ENCODE measurements around the gene TGFA. TPM values are rescaled to one million over a fixed set of nuclear protein-coding genes. Genes with fewer than 3 reads are reported as not detected.

The TGFA gene
- total and polyA plus RNA-seq, 4 donors = 1.1 to 2.9 (median 1.7) TPM

DNA sequence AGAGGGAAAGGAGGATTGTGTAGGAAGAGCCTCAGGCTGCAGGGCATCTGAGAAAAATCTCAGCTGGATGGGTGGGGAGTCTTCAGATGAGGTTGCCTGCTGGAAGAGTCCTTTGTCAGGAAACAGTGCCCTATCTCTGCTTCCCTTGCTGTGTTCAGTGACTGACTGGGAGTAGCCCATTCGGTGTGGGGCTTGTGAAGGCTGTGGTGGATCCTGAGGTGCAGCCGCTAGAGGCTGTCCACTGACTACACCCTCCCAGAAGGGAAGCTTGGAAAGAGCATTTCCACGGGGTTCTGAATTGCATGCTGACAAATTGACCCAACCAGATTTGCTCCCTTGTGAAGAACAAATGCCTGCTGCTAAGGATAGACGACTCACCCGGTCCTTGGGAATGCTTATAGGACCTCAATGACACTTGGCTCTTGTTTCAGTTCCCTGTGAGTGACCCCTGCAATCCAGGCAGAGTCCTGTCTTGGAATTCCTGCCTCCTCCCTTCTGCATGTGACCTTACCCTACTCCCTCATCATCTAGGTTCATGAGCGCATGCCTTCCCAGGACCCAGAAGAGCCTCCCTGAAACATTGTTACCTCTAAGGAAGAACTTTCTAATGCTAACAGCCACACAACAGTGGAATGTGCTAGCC is 142.0 kb downstream of the TGFA start:
- no peaks in the 10 kb centered on the region for H3K27me3 ChIP-seq (ENCODE audit: control insufficient read depth in 4 of 4, insufficient read depth in 4 of 4, low read length in 3 of 4)
- TF ChIP-seq, protein P1, sequence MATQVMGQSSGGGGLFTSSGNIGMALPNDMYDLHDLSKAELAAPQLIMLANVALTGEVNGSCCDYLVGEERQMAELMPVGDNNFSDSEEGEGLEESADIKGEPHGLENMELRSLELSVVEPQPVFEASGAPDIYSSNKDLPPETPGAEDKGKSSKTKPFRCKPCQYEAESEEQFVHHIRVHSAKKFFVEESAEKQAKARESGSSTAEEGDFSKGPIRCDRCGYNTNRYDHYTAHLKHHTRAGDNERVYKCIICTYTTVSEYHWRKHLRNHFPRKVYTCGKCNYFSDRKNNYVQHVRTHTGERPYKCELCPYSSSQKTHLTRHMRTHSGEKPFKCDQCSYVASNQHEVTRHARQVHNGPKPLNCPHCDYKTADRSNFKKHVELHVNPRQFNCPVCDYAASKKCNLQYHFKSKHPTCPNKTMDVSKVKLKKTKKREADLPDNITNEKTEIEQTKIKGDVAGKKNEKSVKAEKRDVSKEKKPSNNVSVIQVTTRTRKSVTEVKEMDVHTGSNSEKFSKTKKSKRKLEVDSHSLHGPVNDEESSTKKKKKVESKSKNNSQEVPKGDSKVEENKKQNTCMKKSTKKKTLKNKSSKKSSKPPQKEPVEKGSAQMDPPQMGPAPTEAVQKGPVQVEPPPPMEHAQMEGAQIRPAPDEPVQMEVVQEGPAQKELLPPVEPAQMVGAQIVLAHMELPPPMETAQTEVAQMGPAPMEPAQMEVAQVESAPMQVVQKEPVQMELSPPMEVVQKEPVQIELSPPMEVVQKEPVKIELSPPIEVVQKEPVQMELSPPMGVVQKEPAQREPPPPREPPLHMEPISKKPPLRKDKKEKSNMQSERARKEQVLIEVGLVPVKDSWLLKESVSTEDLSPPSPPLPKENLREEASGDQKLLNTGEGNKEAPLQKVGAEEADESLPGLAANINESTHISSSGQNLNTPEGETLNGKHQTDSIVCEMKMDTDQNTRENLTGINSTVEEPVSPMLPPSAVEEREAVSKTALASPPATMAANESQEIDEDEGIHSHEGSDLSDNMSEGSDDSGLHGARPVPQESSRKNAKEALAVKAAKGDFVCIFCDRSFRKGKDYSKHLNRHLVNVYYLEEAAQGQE (IDR thresholded peaks at IDR 0.05) = no peak
- TF ChIP-seq TAF1 (conservative IDR thresholded peaks at IDR 0.05) (no peak), JUND (IDR thresholded peaks at IDR 0.05) (no peak), RXRA (IDR thresholded peaks at IDR 0.05) (no peak), HNF4A (conservative IDR thresholded peaks at IDR 0.05) (no peak), GABPA (IDR thresholded peaks at IDR 0.05 in 1 of 2, conservative IDR thresholded peaks at IDR 0.05 in 1 of 2) (no peak)
- no peak for DNase-seq (ENCODE audit: low spot score)
- H3K9ac ChIP-seq (ENCODE audit: low read depth in 1 of 2, low read length in 2 of 2) = no peak overlapping the region
- no peaks in the 10 kb centered on the region for H3K36me3 ChIP-seq (ENCODE audit: control insufficient read depth in 4 of 4, insufficient read depth in 3 of 4, low read depth in 1 of 4, low read length in 3 of 4)
- H3K9me3 ChIP-seq (ENCODE audit: control insufficient read depth in 4 of 4, low read length in 3 of 4) = no peaks in the 10 kb centered on the region
- H3K4me3 ChIP-seq (ENCODE audit: low read depth in 1 of 3, low read length in 3 of 3) = no peak overlapping the region
- WGBS = 76% methylated on average over 6 of the region's 6 CpGs
- no peak overlapping the region for H3K27ac ChIP-seq (ENCODE audit: low read depth in 1 of 2, low read length in 2 of 2)
- H3K4me1 ChIP-seq (ENCODE audit: control insufficient read depth in 4 of 4, insufficient read depth in 4 of 4, low read length in 3 of 4) = peaks cover 2 to 7% (median 4%) of the 10 kb centered on the region in 4 donors

DNA sequence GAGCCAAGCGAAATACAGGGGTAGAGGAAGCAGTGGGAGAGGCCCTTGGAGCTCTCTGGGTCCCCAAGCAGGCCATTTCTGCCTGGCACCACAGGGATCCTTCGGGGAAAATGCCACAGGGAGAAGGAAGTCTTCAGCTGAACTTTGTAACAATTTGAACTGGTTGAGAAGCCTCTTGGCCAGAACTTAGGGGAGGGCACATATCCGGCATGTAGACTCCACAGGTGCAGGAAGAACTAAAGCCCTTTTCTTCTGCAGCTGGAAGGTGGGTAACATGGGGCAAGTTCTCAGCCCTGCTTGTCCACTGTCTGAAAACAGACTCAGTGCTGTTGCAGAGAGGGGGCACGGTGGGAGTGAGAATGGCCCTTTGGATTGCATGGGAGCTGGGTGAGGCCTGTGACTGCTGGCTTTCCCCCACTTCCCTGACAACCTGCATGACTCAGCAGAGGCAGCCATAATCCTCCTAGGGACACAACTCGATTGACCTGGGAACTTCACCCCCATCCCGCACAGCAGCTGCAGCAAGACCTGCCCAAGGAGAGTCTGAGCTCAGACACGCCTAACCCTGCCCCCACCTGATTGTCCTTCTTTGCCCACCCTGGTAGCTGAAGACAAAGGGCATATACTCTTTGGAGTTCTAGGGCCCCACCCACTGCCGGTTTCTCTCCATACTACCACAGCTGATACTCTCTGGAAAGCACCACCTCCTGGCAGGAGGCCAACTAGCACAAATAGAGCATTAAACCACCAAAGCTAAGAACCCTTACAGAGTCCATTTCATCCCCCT is 150.2 kb downstream of the TGFA start:
- Histone ChIP-seq H3K4me3 (ENCODE audit: low read depth in 1 of 3, low read length in 3 of 3) (no peak overlapping the region), H3K27me3 (ENCODE audit: control insufficient read depth in 4 of 4, insufficient read depth in 4 of 4, low read length in 3 of 4) (no peaks in the 10 kb centered on the region), H3K9ac (ENCODE audit: low read depth in 1 of 2, low read length in 2 of 2) (no peak overlapping the region), H3K36me3 (ENCODE audit: control insufficient read depth in 4 of 4, insufficient read depth in 3 of 4, low read depth in 1 of 4, low read length in 3 of 4) (no peaks in the 10 kb centered on the region), H3K9me3 (ENCODE audit: control insufficient read depth in 4 of 4, low read length in 3 of 4) (no peaks in the 10 kb centered on the region), H3K27ac (ENCODE audit: low read depth in 1 of 2, low read length in 2 of 2) (no peak overlapping the region), H3K4me1 (ENCODE audit: control insufficient read depth in 4 of 4, insufficient read depth in 4 of 4, low read length in 3 of 4) (peaks cover 0 to 1% (median 0%) of the 10 kb centered on the region in 4 donors)
- 85% methylated on average over 8 of the region's 8 CpGs for WGBS
- no peak for DNase-seq (ENCODE audit: low spot score)
- TF ChIP-seq TAF1 (conservative IDR thresholded peaks at IDR 0.05) = no peak
- no peak for TF ChIP-seq YY1 (IDR thresholded peaks at IDR 0.05)
- no peak for TF ChIP-seq FOXA1 (IDR thresholded peaks at IDR 0.05)
- TF ChIP-seq JUND (IDR thresholded peaks at IDR 0.05) = no peak
- TF ChIP-seq, protein P2, sequence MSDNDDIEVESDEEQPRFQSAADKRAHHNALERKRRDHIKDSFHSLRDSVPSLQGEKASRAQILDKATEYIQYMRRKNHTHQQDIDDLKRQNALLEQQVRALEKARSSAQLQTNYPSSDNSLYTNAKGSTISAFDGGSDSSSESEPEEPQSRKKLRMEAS (IDR thresholded peaks at IDR 0.05) = no peak
- TF ChIP-seq, protein P1 (IDR thresholded peaks at IDR 0.05) = no peak
- TF ChIP-seq, protein P3, sequence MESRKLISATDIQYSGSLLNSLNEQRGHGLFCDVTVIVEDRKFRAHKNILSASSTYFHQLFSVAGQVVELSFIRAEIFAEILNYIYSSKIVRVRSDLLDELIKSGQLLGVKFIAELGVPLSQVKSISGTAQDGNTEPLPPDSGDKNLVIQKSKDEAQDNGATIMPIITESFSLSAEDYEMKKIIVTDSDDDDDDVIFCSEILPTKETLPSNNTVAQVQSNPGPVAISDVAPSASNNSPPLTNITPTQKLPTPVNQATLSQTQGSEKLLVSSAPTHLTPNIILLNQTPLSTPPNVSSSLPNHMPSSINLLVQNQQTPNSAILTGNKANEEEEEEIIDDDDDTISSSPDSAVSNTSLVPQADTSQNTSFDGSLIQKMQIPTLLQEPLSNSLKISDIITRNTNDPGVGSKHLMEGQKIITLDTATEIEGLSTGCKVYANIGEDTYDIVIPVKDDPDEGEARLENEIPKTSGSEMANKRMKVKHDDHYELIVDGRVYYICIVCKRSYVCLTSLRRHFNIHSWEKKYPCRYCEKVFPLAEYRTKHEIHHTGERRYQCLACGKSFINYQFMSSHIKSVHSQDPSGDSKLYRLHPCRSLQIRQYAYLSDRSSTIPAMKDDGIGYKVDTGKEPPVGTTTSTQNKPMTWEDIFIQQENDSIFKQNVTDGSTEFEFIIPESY (IDR thresholded peaks at IDR 0.05) = no peak
- no peak for TF ChIP-seq HNF4G (IDR thresholded peaks at IDR 0.05)

Measured in liver (tissue), 9 donors.